Ovary (tissue), 9 donors: ENCODE results near the gene SF3B5. TPM values are rescaled to one million over a fixed set of nuclear protein-coding genes. Genes with fewer than 3 reads are reported as not detected.

Experiments used
- DNase-seq, 5 donors: peaks; one replicate each; pipeline ENCODE4 v3.0.0-alpha.2; 2019 to 2020
- H3K27ac ChIP-seq, 2 donors: fragments of 200-600 bp; one replicate each; pipeline versions ENCODE4 v1.5.1 to v1.8.0; 2019 to 2022
- H3K27me3 ChIP-seq: fragments of 200-600 bp; one replicate; pipeline ENCODE4 v1.8.0; 2022
- H3K36me3 ChIP-seq: fragments of 200-600 bp; sonication (generic); one replicate; pipeline ENCODE4 v1.5.1; 2019
- H3K4me1 ChIP-seq: one replicate; pipeline ENCODE4 v1.8.1; 2013; ENCODE audit warnings: mild to moderate bottlenecking, moderate library complexity; ENCODE audit not compliant: insufficient read depth
- H3K4me3 ChIP-seq: fragments of 200-600 bp; sonication (generic); one replicate; pipeline ENCODE4 v1.5.1; 2017
- H3K9me3 ChIP-seq, 2 donors: fragments of 200-600 bp in 1 of 2; sonication (generic) in 1 of 2; one replicate each; pipeline versions ENCODE4 v1.5.1 to v1.8.1; 2013 to 2019; ENCODE audit warnings: mild to moderate bottlenecking in 1 of 2, moderate library complexity in 1 of 2
- CTCF ChIP-seq, 3 donors: fragments of 450-650 bp in 2 of 3; fragments of 200-600 bp in 1 of 3; IDR thresholded peaks; one replicate each; pipeline versions ENCODE4 v1.5.1 to v1.8.0; 2016 to 2022; ENCODE audit warnings: antibody characterized with exemption in 3 of 3, mild to moderate bottlenecking in 1 of 3
- EP300 ChIP-seq: sonication (generic); formaldehyde crosslinking; IDR thresholded peaks from one replicate; pipeline ENCODE4 v1.6.1; 2017; ENCODE audit warnings: antibody characterized with exemption
- POLR2A ChIP-seq: fragments of 450-650 bp; IDR thresholded peaks from one replicate; pipeline ENCODE4 v1.6.1; 2017; ENCODE audit warnings: antibody characterized with exemption, mild to moderate bottlenecking, moderate library complexity
- WGBS, 3 donors: extraction: QIAGEN DNeasy Blood & Tissue Kit in 1 of 3; methylation state at CpG; one replicate each; pipeline versions ENCODE4 v1.1.5 to v1.1.7; 2013 to 2017; 5-methylcytosine and 5-hydroxymethylcytosine counted together
- intact Hi-C, 4 donors: fragments of 100-400 bp; cut with DNase I; formaldehyde crosslinking; loops; one replicate each; pipeline versions ENCODE4 v1.11.0 to v1.15.1; 2022 to 2023
- polyA plus RNA-seq, 2 donors: library from polyadenylated mRNA; stranded (reverse); fragments of 200-250 nt in 1 of 2; fragments of 350-450 nt in 1 of 2; fragmentation: Illumina TruSeq in 1 of 2; extraction: RNeasy Lipid Tissue Mini Kit (QIAGEN cat#74804) in 1 of 2; gene quantifications; one replicate each; pipeline ENCODE4 v1.2.3, GENCODE V29; 2013 to 2014
- total RNA-seq, 7 donors: library from RNA; depleted of rRNA in 2 of 7; stranded (reverse); fragments of >200 nt in 2 of 7; fragmentation: NEBNext Ultra II Directional in 3 of 7; extraction: Animal tissue kit (Norgen Biotek cat#: 25700) in 3 of 7; gene quantifications; one replicate each; pipeline versions ENCODE4 v1.1.0 to v1.2.4, GENCODE V29; 2016 to 2023
- donor health status: DM: no; HTN: no; CAD: no; lungs with moderate emphysema.
- donor health status: DM: no; HTN: no; CAD: no.
- donor health status: Bipolar disorder and iron deficiency.
- donor health status: DM: yes; HTN: yes; CAD: no.
- donor health status: DM: no; HTN: no; CAD: no.
- donor health status: DM: yes; HTN: yes; CAD: no.

SF3B5 gene
- total and polyA plus RNA-seq, 9 donors = 27.9 to 151 (median 117) TPM

- 1 to 3% (median 1%) methylated on average over 19 of the region's 19 CpGs for WGBS, 3 donors
- intact Hi-C loops = loop anchor here in 1 of 4 donors (10.0 kb wide), 1 partner anchor 120 kb away; no protein-coding TSS in a partner anchor
- TF ChIP-seq CTCF (IDR thresholded peaks at IDR 0.05) (no peak), EP300 (no peak), POLR2A (no peak)
Measured at GRCh38 chr6:144094731-144095133, 641 bp downstream of the SF3B5 start.

GRCh38 chr6:144093658-144094057 lies 1.7 kb downstream of the SF3B5 start:
- peaks cover 12% of the 10 kb centered on the region for H3K4me1 ChIP-seq
- intact Hi-C loops = loop anchor here in 1 of 4 donors (10.0 kb wide), 1 partner anchor 121 kb away; no protein-coding TSS in a partner anchor
- no peak overlapping the region for H3K4me3 ChIP-seq
- TF ChIP-seq POLR2A (no peak), EP300 (no peak), CTCF (IDR thresholded peaks at IDR 0.05) (no peak)
- H3K36me3 ChIP-seq = no peaks in the 10 kb centered on the region
- WGBS, 3 donors = 88 to 94% (median 91%) methylated on average over 7 of the region's 7 CpGs
- no peak overlapping the region for H3K27ac ChIP-seq
- H3K27me3 ChIP-seq = no peaks in the 10 kb centered on the region
- DNase-seq = no peak
- H3K9me3 ChIP-seq = no peaks in the 10 kb centered on the region

More at GRCh38 chr6:144094731-144095133, 641 bp downstream of the SF3B5 start:
- Histone ChIP-seq H3K4me3 (peak overlapping the region; percentile 90), H3K4me1 (peaks cover 12% of the 10 kb centered on the region), H3K9me3 (no peaks in the 10 kb centered on the region), H3K36me3 (no peaks in the 10 kb centered on the region), H3K27me3 (no peaks in the 10 kb centered on the region), H3K27ac (peak overlapping the region in 1 of 2 donors; percentile 65)
- DNase-seq = no peak

- DNase-seq = no peak
- Histone ChIP-seq H3K9me3 (no peaks in the 10 kb centered on the region), H3K4me3 (no peak overlapping the region), H3K36me3 (no peaks in the 10 kb centered on the region), H3K27ac (no peak overlapping the region), H3K4me1 (peaks cover 12% of the 10 kb centered on the region), H3K27me3 (no peaks in the 10 kb centered on the region)
- intact Hi-C loops = loop anchor here in 1 of 4 donors (10.0 kb wide), 1 partner anchor 122 kb away; no protein-coding TSS in a partner anchor
- TF ChIP-seq CTCF (IDR thresholded peaks at IDR 0.05) (no peak), POLR2A (no peak), EP300 (no peak)
- 84 to 89% (median 85%) methylated on average over 2 of the region's 2 CpGs for WGBS, 3 donors
Measured at GRCh38 chr6:144093236-144093635, 2.1 kb downstream of the SF3B5 start.

GRCh38 chr6:144090384-144090783 lies 5.0 kb downstream of the SF3B5 start:
- WGBS, 3 donors = 56 to 62% (median 59%) methylated on average over 4 of the region's 4 CpGs
- intact Hi-C loops = loop anchor here in 1 of 4 donors (10.0 kb wide), 1 partner anchor 124 kb away; no protein-coding TSS in a partner anchor
- H3K27ac ChIP-seq = no peak overlapping the region
- no peak for TF ChIP-seq CTCF (IDR thresholded peaks at IDR 0.05)
- TF ChIP-seq EP300 = no peak
- TF ChIP-seq POLR2A = no peak
- no peaks in the 10 kb centered on the region for H3K36me3 ChIP-seq
- H3K9me3 ChIP-seq = no peaks in the 10 kb centered on the region
- no peaks in the 10 kb centered on the region for H3K27me3 ChIP-seq
- peaks cover 10% of the 10 kb centered on the region for H3K4me1 ChIP-seq
- DNase-seq = no peak
- no peak overlapping the region for H3K4me3 ChIP-seq
